OCI-LY1 (cell line): ENCODE measurements around the gene COL16A1.

Source experiments
- H2AFZ ChIP-seq: fragments of 200-600 bp; sonication (generic), shearing (Covaris generic); 2 replicates; pipeline ENCODE4 v1.6.0; 2014; ENCODE audit warnings: antibody characterized with exemption, mild to moderate bottlenecking, low read length
- H3F3A ChIP-seq: fragments of 200-600 bp; sonication (generic), shearing (Covaris generic); 2 replicates; pipeline ENCODE4 v1.6.0; 2014; ENCODE audit warnings: mild to moderate bottlenecking, antibody characterized with exemption, low read length, moderate library complexity; ENCODE audit not compliant: insufficient read depth
- H3K27ac ChIP-seq: fragments of 200-600 bp; sonication (generic); 2 replicates; pipeline ENCODE4 v1.5.1; 2014; ENCODE audit warnings: low read length, mixed run types, mild to moderate bottlenecking, low read depth; ENCODE audit not compliant: poor library complexity, severe bottlenecking
- H3K27me3 ChIP-seq: fragments of 200-600 bp; sonication (generic); 2 replicates; pipeline ENCODE4 v1.6.0; 2014; ENCODE audit warnings: antibody characterized with exemption, mild to moderate bottlenecking, low read length, moderate library complexity; ENCODE audit not compliant: insufficient read depth
- H3K36me3 ChIP-seq: fragments of 200-600 bp; sonication (generic); 2 replicates; pipeline ENCODE4 v1.6.1; 2014; ENCODE audit warnings: mild to moderate bottlenecking, antibody characterized with exemption, low read length, moderate library complexity, mixed read lengths; ENCODE audit not compliant: insufficient read depth
- H3K4me1 ChIP-seq: fragments of 200-600 bp; sonication (generic); 2 replicates; pipeline ENCODE4 v1.5.1; 2014; ENCODE audit warnings: mild to moderate bottlenecking, low read length, moderate library complexity; ENCODE audit not compliant: insufficient read depth, severe bottlenecking
- H3K4me2 ChIP-seq: fragments of 200-600 bp; sonication (generic), shearing (Covaris generic); 2 replicates; pipeline ENCODE4 v1.6.1; 2014; ENCODE audit warnings: low read length
- H3K4me3 ChIP-seq: fragments of 200-600 bp; sonication (generic); 2 replicates; pipeline ENCODE4 v1.5.1; 2014; ENCODE audit warnings: low read length, low read depth, mild to moderate bottlenecking, mixed read lengths; ENCODE audit not compliant: poor library complexity, severe bottlenecking
- H3K79me2 ChIP-seq: fragments of 200-600 bp; shearing (Covaris generic); 2 replicates; pipeline ENCODE4 v1.6.1; 2016; ENCODE audit warnings: mixed run types, low read length, mixed read lengths; ENCODE audit not compliant: insufficient read depth
- H3K9ac ChIP-seq: fragments of 200-600 bp; sonication (generic), shearing (Covaris generic); 2 replicates; pipeline ENCODE4 v1.6.1; 2014; ENCODE audit warnings: mild to moderate bottlenecking, low read length, mixed read lengths
- H3K9me2 ChIP-seq: fragments of 200-600 bp; sonication (generic), shearing (Covaris generic); 2 replicates; pipeline ENCODE4 v1.6.1; 2014; ENCODE audit warnings: low read depth, mild to moderate bottlenecking, low read length, mixed read lengths
- H3K9me3 ChIP-seq: fragments of 200-600 bp; shearing (Covaris generic); 2 replicates; pipeline ENCODE4 v1.6.1; 2014; ENCODE audit warnings: low read length, mixed read lengths
- H4K20me1 ChIP-seq: fragments of 200-600 bp; sonication (generic), shearing (Covaris generic); 2 replicates; pipeline ENCODE4 v1.6.0; 2016; ENCODE audit warnings: mild to moderate bottlenecking, low read length; ENCODE audit not compliant: insufficient read depth
- EZH2 ChIP-seq: fragments of 200-600 bp; sonication (generic), shearing (Covaris generic); IDR thresholded peaks from 2 replicates; pipeline ENCODE4 v1.8.0; 2017; ENCODE audit warnings: borderline replicate concordance, mixed run types, mild to moderate bottlenecking, antibody characterized with exemption, low read length, moderate library complexity, mixed read lengths
- TF ChIP-seq, protein P1 (sequence below): fragments of 200-600 bp; sonication (generic), shearing (Covaris generic); IDR thresholded peaks from 2 replicates; pipeline ENCODE4 v1.5.1; 2017; ENCODE audit warnings: mild to moderate bottlenecking, antibody characterized with exemption, low read length, moderate library complexity, mixed read lengths

Gene COL16A1

GRCh38 chr1:31732751-31733289 is 29.0 kb upstream of the COL16A1 start:
- Histone ChIP-seq H3K9ac (no peak overlapping the region), H3K36me3 (no peaks in the 10 kb centered on the region), H2AFZ (no peak overlapping the region), H4K20me1 (no peaks in the 10 kb centered on the region), H3F3A (no peaks in the 10 kb centered on the region), H3K27me3 (no peaks in the 10 kb centered on the region; the same call in 1 of the 2 replicates), H3K27ac (no peak overlapping the region), H3K4me2 (no peak overlapping the region), H3K79me2 (no peaks in the 10 kb centered on the region), H3K9me3 (no peaks in the 10 kb centered on the region), H3K4me3 (no peak overlapping the region), H3K4me1 (no peaks in the 10 kb centered on the region), H3K9me2 (no peaks in the 10 kb centered on the region)
- TF ChIP-seq, protein P1, sequence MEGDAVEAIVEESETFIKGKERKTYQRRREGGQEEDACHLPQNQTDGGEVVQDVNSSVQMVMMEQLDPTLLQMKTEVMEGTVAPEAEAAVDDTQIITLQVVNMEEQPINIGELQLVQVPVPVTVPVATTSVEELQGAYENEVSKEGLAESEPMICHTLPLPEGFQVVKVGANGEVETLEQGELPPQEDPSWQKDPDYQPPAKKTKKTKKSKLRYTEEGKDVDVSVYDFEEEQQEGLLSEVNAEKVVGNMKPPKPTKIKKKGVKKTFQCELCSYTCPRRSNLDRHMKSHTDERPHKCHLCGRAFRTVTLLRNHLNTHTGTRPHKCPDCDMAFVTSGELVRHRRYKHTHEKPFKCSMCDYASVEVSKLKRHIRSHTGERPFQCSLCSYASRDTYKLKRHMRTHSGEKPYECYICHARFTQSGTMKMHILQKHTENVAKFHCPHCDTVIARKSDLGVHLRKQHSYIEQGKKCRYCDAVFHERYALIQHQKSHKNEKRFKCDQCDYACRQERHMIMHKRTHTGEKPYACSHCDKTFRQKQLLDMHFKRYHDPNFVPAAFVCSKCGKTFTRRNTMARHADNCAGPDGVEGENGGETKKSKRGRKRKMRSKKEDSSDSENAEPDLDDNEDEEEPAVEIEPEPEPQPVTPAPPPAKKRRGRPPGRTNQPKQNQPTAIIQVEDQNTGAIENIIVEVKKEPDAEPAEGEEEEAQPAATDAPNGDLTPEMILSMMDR = no peak
- no peak for TF ChIP-seq EZH2

GRCh38 chr1:31732343-31732742 is 28.5 kb upstream of the COL16A1 start:
- Histone ChIP-seq H3K9me2 (no peaks in the 10 kb centered on the region), H3K4me2 (no peak overlapping the region), H4K20me1 (no peaks in the 10 kb centered on the region), H3K79me2 (no peaks in the 10 kb centered on the region), H3K9me3 (no peaks in the 10 kb centered on the region), H3K4me1 (no peaks in the 10 kb centered on the region), H3F3A (no peaks in the 10 kb centered on the region), H3K4me3 (no peak overlapping the region), H2AFZ (no peak overlapping the region), H3K27me3 (no peaks in the 10 kb centered on the region; the same call in 1 of the 2 replicates), H3K36me3 (no peaks in the 10 kb centered on the region), H3K27ac (no peak overlapping the region), H3K9ac (no peak overlapping the region)
- no peak for TF ChIP-seq EZH2
- TF ChIP-seq, protein P1 = no peak

DNA sequence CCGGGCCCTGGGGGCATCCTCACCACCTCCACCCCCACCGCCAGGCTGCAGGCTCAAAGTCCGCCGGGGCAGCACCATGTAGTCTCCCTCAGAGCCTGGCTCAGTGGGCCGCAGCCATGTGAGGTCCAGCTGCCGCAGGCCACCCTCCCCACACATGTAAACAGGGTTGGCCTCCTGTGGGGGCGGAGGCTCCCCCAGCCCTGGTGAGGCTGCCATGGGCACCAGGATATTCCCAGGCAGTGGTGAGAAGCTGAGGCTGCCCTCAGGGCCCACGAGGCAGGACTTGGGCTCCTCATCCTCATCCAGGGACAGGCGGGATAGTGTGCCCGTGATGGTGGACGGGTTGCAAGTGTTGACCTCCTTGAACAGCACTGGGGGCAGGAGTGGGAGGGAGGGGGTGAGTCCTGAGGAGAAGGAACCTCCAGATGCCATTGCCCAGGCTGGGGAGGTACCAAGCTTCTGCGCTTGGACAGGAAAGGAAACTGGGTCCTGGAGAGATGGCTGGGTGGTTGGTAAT is 27.3 kb upstream of the COL16A1 start:
- Histone ChIP-seq H3K27me3 (no peaks in the 10 kb centered on the region; the same call in 1 of the 2 replicates), H3K79me2 (no peaks in the 10 kb centered on the region), H3K4me1 (no peaks in the 10 kb centered on the region), H3F3A (no peaks in the 10 kb centered on the region), H3K9me3 (no peaks in the 10 kb centered on the region), H3K27ac (no peak overlapping the region), H3K4me2 (no peak overlapping the region), H3K9me2 (no peaks in the 10 kb centered on the region), H3K36me3 (no peaks in the 10 kb centered on the region), H2AFZ (no peak overlapping the region), H3K4me3 (no peak overlapping the region), H3K9ac (no peak overlapping the region), H4K20me1 (no peaks in the 10 kb centered on the region)
- TF ChIP-seq, protein P1 = no peak
- TF ChIP-seq EZH2 = no peak
